Loucy (cell line): Measurements from ENCODE around the gene EEFSEC.

Experiments used
- H2AFZ ChIP-seq: fragments of 200-600 bp; sonication (generic); 2 replicates; pipeline ENCODE4 v1.6.0; 2016; ENCODE audit warnings: antibody characterized with exemption, mild to moderate bottlenecking, low read length, moderate library complexity
- H3F3A ChIP-seq: fragments of 200-600 bp; 2 replicates; pipeline ENCODE4 v1.6.0; 2016; ENCODE audit warnings: antibody characterized with exemption, low read depth, mild to moderate bottlenecking
- H3K27me3 ChIP-seq: fragments of 200-600 bp; sonication (generic); 2 replicates; pipeline ENCODE4 v1.6.1; 2014; ENCODE audit warnings: low read length, mild to moderate bottlenecking; ENCODE audit not compliant: insufficient read depth, poor library complexity, severe bottlenecking
- H3K36me3 ChIP-seq: fragments of 200-600 bp; sonication (generic); 2 replicates; pipeline ENCODE4 v1.6.1; 2016; ENCODE audit warnings: low read length; ENCODE audit not compliant: insufficient read depth
- H3K4me1 ChIP-seq: fragments of 200-600 bp; sonication (generic); 2 replicates; pipeline ENCODE4 v1.5.1; 2014; ENCODE audit warnings: low read length, mild to moderate bottlenecking; ENCODE audit not compliant: insufficient read depth, poor library complexity, severe bottlenecking
- H3K4me2 ChIP-seq: fragments of 200-600 bp; sonication (generic); 2 replicates; pipeline ENCODE4 v1.6.0; 2014; ENCODE audit warnings: antibody characterized with exemption, low read length, low read depth, mild to moderate bottlenecking; ENCODE audit not compliant: poor library complexity, severe bottlenecking
- H3K4me3 ChIP-seq: fragments of 200-600 bp; sonication (generic); 2 replicates; pipeline ENCODE4 v1.5.1; 2014; ENCODE audit warnings: low read length, mild to moderate bottlenecking, mixed read lengths; ENCODE audit not compliant: poor library complexity, severe bottlenecking
- H3K79me2 ChIP-seq: fragments of 200-600 bp; sonication (generic); 2 replicates; pipeline ENCODE4 v1.6.1; 2014; ENCODE audit warnings: low read length; ENCODE audit not compliant: insufficient read depth
- H3K9ac ChIP-seq: fragments of 200-600 bp; sonication (generic); 2 replicates; pipeline ENCODE4 v1.6.0; 2014; ENCODE audit warnings: mild to moderate bottlenecking, low read depth, low read length, moderate library complexity; ENCODE audit not compliant: poor library complexity, severe bottlenecking
- H3K9me2 ChIP-seq: fragments of 200-600 bp; sonication (generic); replicated peaks from 2 replicates; pipeline ENCODE4 v1.6.1; 2016; ENCODE audit warnings: low read depth, low read length, mixed read lengths
- H3K9me3 ChIP-seq: fragments of 200-600 bp; sonication (generic); 2 replicates; pipeline ENCODE4 v1.6.1; 2014; ENCODE audit warnings: mild to moderate bottlenecking, antibody characterized with exemption, low read length, low read depth; ENCODE audit not compliant: insufficient read depth
- H4K20me1 ChIP-seq: fragments of 200-600 bp; sonication (generic); 2 replicates; pipeline ENCODE4 v1.6.0; 2014; ENCODE audit warnings: antibody characterized with exemption, low read length, mild to moderate bottlenecking; ENCODE audit not compliant: insufficient read depth, poor library complexity, severe bottlenecking
- CTCF ChIP-seq: fragments of 200-600 bp; sonication (generic); conservative IDR thresholded peaks from 2 replicates; pipeline ENCODE4 v1.5.1; 2014; ENCODE audit warnings: mild to moderate bottlenecking, antibody characterized with exemption, low read length
- EZH2phosphoT487 ChIP-seq: fragments of 200-600 bp; IDR thresholded peaks from 2 replicates; pipeline ENCODE4 v1.6.1; 2018; ENCODE audit warnings: antibody characterized with exemption, mild to moderate bottlenecking, moderate library complexity, borderline replicate concordance

EEFSEC gene

GRCh38 chr3:128456776-128457715, 303.8 kb downstream of the EEFSEC start:
- Histone ChIP-seq H3K9me3 (no peaks in the 10 kb centered on the region), H3K36me3 (no peaks in the 10 kb centered on the region), H2AFZ (no peak overlapping the region), H3K4me2 (no peak overlapping the region), H3K9ac (no peak overlapping the region), H3K9me2 (no peaks in the 10 kb centered on the region), H3K4me3 (no peak overlapping the region), H3F3A (no peaks in the 10 kb centered on the region), H3K79me2 (no peaks in the 10 kb centered on the region), H3K27me3 (no peaks in the 10 kb centered on the region), H3K4me1 (no peaks in the 10 kb centered on the region), H4K20me1 (no peaks in the 10 kb centered on the region)
- no peak for TF ChIP-seq CTCF
- no peak for TF ChIP-seq EZH2phosphoT487

- no peak overlapping the region for H3K4me2 ChIP-seq
- no peaks in the 10 kb centered on the region for H3K9me3 ChIP-seq
- H4K20me1 ChIP-seq, result no peaks in the 10 kb centered on the region
- no peaks in the 10 kb centered on the region for H3F3A ChIP-seq
- H3K9me2 ChIP-seq, result no peaks in the 10 kb centered on the region
- no peaks in the 10 kb centered on the region for H3K4me1 ChIP-seq
- H2AFZ ChIP-seq, result no peak overlapping the region
- H3K9ac ChIP-seq, result no peak overlapping the region
- no peak overlapping the region for H3K4me3 ChIP-seq
- TF ChIP-seq EZH2phosphoT487, result no peak
- TF ChIP-seq CTCF, result no peak
- H3K27me3 ChIP-seq, result no peaks in the 10 kb centered on the region
- no peaks in the 10 kb centered on the region for H3K79me2 ChIP-seq
- no peaks in the 10 kb centered on the region for H3K36me3 ChIP-seq
Measured at GRCh38 chr3:128457937-128458336, 304.7 kb downstream of the EEFSEC start.
